Measurements from ENCODE around the gene YPEL4.

The YPEL4 gene

DNA sequence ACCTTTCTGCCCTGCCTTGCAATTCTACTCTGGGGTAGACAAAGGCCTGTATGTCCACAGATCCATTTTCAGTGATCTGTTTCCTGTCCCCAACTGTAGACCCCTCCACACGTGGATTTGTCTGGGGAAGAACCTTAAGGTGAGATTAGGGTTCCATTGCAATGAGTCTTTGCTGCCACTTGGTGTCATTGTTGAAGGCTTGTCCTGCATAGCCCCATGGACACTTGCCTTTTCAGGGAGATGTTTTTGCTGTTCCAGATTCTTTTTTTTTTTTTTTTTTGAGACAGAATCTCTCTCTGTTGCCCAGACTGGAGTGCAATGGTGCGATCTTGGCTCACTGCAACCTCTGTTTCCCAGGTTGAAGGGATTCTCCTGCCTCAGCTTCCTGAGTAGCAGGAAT is 30.4 kb downstream of the YPEL4 start:
- DNase-seq (ENCODE audit: low read depth), result no peak
- H3K4me3 ChIP-seq (ENCODE audit: low read depth, low read length), result no peak overlapping the region
- TF ChIP-seq, protein P1, sequence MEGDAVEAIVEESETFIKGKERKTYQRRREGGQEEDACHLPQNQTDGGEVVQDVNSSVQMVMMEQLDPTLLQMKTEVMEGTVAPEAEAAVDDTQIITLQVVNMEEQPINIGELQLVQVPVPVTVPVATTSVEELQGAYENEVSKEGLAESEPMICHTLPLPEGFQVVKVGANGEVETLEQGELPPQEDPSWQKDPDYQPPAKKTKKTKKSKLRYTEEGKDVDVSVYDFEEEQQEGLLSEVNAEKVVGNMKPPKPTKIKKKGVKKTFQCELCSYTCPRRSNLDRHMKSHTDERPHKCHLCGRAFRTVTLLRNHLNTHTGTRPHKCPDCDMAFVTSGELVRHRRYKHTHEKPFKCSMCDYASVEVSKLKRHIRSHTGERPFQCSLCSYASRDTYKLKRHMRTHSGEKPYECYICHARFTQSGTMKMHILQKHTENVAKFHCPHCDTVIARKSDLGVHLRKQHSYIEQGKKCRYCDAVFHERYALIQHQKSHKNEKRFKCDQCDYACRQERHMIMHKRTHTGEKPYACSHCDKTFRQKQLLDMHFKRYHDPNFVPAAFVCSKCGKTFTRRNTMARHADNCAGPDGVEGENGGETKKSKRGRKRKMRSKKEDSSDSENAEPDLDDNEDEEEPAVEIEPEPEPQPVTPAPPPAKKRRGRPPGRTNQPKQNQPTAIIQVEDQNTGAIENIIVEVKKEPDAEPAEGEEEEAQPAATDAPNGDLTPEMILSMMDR (IDR thresholded peaks at IDR 0.05; ENCODE audit: control insufficient read depth, extremely low read depth, insufficient read depth), result no peak

DNA sequence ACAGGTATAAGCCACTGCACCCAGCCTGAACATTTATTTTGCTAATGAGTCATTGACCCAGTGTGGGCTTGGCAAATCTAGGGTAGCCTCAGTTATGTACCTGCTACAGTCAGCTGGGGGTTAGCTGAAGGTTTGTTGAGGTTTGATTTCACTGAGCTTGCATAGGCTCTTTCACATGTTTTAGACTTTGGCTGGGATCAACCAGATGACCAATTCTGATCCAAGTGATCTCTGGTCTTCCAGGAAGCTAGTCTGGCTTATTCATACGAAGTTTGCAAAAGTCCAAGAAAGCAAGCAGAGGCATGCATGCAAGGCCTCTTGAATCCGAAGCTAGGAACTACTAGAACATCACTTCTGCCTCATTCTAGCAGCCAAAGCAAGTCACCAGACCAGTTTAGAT is 31.3 kb downstream of the YPEL4 start:
- TF ChIP-seq, protein P1 (IDR thresholded peaks at IDR 0.05; ENCODE audit: control insufficient read depth, extremely low read depth, insufficient read depth), result no peak
- H3K4me3 ChIP-seq (ENCODE audit: low read depth, low read length), result no peak overlapping the region
- no peak for DNase-seq (ENCODE audit: low read depth)

DNA sequence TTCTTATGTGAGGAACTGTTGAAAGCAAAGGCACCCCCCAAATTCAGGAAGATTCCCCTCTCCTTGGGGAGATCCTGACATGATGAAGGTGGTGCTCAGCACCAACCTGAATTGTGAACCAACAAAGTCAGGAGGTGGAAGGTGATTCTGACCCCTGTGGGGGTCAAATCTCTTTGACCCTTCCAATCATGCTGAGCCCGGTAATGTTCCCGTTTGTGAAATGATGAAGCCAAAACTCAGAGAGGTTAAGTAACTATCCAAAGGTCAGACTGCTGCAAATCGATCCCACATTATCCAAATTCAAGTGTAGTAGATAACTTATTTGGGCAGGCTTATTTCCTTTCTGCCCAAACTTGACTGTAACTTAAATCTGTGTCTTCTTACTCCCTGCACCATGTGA is 33.1 kb downstream of the YPEL4 start:
- DNase-seq (ENCODE audit: low read depth), result no peak
- H3K4me3 ChIP-seq (ENCODE audit: low read depth, low read length), result no peak overlapping the region
- TF ChIP-seq, protein P1 (IDR thresholded peaks at IDR 0.05; ENCODE audit: control insufficient read depth, extremely low read depth, insufficient read depth), result no peak

DNA sequence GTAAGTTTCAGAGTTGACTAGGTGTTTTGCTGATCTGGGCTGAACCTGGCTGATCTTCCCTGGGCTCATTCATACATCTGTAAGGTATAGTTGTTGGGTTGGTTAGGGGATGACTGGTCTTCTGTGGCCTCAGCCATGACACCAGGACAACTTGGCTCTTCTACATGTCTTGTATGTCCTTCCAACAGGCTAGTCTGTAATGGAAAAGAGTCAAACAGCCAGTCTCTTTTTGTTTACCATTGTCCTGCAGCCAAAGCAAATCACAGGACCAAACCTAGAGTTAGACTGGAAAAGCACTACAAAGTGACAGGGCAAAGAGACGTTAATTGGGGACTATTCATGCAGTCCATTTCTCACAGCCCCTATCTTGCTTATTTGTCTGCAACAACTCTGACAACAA is 34.4 kb downstream of the YPEL4 start:
- DNase-seq (ENCODE audit: low read depth), result peak; percentile 27
- H3K4me3 ChIP-seq (ENCODE audit: low read depth, low read length), result no peak overlapping the region
- TF ChIP-seq, protein P1 (IDR thresholded peaks at IDR 0.05; ENCODE audit: control insufficient read depth, extremely low read depth, insufficient read depth), result no peak

DNA sequence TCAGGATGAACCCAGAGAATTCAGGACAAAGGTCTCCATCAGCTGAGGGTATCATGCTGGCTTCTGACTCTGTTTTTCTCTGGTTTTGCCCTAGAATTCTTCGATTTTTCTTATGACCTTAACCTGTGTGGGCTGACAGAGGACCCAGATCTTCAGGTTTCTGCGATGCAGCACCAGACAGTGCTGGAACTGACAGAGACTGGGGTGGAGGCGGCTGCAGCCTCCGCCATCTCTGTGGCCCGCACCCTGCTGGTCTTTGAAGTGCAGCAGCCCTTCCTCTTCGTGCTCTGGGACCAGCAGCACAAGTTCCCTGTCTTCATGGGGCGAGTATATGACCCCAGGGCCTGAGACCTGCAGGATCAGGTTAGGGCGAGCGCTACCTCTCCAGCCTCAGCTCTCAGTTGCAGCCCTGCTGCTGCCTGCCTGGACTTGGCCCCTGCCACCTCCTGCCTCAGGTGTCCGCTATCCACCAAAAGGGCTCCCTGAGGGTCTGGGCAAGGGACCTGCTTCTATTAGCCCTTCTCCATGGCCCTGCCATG is 35.4 kb downstream of the YPEL4 start:
- no peak for DNase-seq (ENCODE audit: low read depth)
- TF ChIP-seq, protein P1 (IDR thresholded peaks at IDR 0.05; ENCODE audit: control insufficient read depth, extremely low read depth, insufficient read depth), result no peak
- no peak overlapping the region for H3K4me3 ChIP-seq (ENCODE audit: low read depth, low read length)

DNA sequence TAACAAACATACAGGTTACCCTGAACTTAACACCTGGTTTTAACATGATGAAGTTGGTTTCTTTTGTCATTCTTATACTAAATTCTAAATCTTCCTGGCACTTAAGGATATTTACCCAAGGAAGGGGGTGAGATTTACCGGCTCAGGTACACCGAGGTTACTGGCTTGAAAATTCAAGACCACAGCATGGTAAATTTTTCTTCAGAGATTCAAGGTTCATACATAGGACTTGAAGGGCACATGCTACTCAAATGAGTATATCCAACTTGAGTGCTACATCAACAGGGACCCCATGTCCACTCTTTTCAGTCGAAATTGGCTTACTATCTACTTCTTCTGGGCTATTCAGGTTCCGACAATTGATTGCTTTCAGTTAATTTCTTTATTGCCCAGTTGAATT is 39.5 kb downstream of the YPEL4 start:
- TF ChIP-seq, protein P1 (IDR thresholded peaks at IDR 0.05; ENCODE audit: control insufficient read depth, extremely low read depth, insufficient read depth), result no peak
- no peak for DNase-seq (ENCODE audit: low read depth)
- H3K4me3 ChIP-seq (ENCODE audit: low read depth, low read length), result no peak overlapping the region

DNA sequence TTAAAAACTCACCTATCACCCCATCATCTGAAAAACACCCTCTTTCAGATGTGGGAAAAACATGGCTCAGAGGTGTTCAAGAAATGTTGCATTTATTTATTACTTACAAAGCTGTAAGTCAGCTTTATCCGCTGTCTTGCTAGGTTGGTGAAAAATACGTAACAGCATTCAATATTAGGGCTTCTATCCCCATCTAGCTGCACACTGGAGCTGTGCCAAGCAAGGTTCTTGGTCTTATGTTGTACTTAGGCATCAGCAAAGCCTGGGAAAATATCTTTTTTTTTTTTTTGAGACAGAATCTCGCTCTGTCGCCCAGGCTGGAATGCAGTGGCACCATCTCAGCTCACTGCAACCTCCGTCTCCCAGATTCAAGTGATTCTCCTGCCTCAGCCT is 44.7 kb downstream of the YPEL4 start:
- DNase-seq (ENCODE audit: low read depth), result no peak
- no peak overlapping the region for H3K4me3 ChIP-seq (ENCODE audit: low read depth, low read length)
- TF ChIP-seq, protein P1 (IDR thresholded peaks at IDR 0.05; ENCODE audit: control insufficient read depth, extremely low read depth, insufficient read depth), result no peak
